GM10248 (cell line): ENCODE results near the gene SPATA25.

Source experiments
- CTCF ChIA-PET: fragments of 300-600 bp; sonication (Branson Sonifier 250); formaldehyde crosslinking; extraction: SDS; loops from one replicate; lab custom pipeline; 2021; ENCODE audit warnings: antibody characterized with exemption; lab: Yijun Ruan, JAX
- POLR2A ChIA-PET: fragments of 350-650 bp; sonication (Branson Sonifier 250); formaldehyde crosslinking; extraction: SDS; loops from one replicate; lab custom pipeline; 2020; ENCODE audit warnings: antibody characterized with exemption; lab: Yijun Ruan, JAX
- DNase-seq: peaks from one replicate; pipeline ENCODE4 v3.0.0; 2012; ENCODE audit errors: extremely low spot score
- TF ChIP-seq, protein P1 (sequence below): IDR thresholded peaks from 2 replicates; pipeline ENCODE4 v1.5.1; 2012; ENCODE audit warnings: mild to moderate bottlenecking, low read depth; ENCODE audit errors: extremely low read depth, missing control alignments, control extremely low read depth

Gene SPATA25

GRCh38 chr20:45853484-45853883 is 33.9 kb downstream of the SPATA25 start:
- TF ChIP-seq, protein P1, sequence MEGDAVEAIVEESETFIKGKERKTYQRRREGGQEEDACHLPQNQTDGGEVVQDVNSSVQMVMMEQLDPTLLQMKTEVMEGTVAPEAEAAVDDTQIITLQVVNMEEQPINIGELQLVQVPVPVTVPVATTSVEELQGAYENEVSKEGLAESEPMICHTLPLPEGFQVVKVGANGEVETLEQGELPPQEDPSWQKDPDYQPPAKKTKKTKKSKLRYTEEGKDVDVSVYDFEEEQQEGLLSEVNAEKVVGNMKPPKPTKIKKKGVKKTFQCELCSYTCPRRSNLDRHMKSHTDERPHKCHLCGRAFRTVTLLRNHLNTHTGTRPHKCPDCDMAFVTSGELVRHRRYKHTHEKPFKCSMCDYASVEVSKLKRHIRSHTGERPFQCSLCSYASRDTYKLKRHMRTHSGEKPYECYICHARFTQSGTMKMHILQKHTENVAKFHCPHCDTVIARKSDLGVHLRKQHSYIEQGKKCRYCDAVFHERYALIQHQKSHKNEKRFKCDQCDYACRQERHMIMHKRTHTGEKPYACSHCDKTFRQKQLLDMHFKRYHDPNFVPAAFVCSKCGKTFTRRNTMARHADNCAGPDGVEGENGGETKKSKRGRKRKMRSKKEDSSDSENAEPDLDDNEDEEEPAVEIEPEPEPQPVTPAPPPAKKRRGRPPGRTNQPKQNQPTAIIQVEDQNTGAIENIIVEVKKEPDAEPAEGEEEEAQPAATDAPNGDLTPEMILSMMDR, result no peak
- ChIA-PET CTCF (interaction anchor here (1.4 to 1.6 kb wide), 2 partner anchors 12 to 36 kb away, joined by 4 read pairs; no protein-coding TSS in a partner anchor), POLR2A (no interaction called here)
- no peak for DNase-seq

DNA sequence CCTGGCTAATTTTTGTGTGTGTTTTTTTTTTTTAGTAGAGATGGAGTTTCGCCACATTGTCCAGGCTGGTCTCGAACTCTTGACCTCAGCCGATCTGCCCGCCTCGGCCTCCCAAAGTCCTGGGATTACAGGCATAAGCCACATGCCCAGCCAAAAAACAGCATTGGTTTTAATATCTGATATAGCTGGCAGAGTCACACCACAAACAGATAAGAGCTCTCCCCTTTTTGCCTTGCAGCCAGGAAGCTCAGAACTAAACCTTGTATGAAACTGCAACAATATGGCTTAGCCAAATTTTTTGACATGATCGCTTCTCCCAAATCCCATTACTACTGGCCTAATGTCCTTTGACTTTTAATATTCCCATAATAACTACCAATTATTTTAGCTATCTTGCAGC is 35.1 kb downstream of the SPATA25 start:
- CTCF ChIA-PET, result interaction anchor here (0.7 to 1.6 kb wide), 6 partner anchors 11 to 117 kb away, joined by 3 to 4 read pairs (median 4); partner anchors contain the start of genes CTSA, NEURL2, SNX21 and ZSWIM1

DNA sequence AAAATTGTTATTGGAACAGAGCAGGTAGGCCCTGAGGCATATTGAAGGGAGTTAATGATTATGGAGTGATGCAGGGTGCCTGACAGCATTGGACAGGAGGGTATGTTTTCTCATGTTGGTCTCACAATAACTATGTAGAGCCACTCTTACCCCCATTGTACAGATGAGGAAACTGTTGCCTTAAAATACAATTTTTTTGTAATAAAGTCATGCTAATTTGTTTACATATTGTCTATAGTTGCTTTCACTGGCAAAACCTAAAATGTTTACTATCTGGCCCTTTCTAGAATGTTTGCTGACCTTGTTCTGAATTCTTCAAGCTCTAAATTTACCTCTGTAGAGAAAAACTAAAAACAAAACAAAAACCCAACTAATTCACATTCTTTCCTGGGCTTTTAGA is 35.9 kb downstream of the SPATA25 start:
- DNase-seq, result no peak
- ChIA-PET CTCF (interaction anchor here (1.4 to 1.5 kb wide), 2 partner anchors 10 to 17 kb away, joined by 4 read pairs; partner anchors contain the start of gene SNX21), POLR2A (interaction anchor here (0.7 to 0.8 kb wide), 2 partner anchors 9 to 20 kb away, joined by 3 read pairs; no protein-coding TSS in a partner anchor)
- TF ChIP-seq, protein P1, result no peak

More for the DNA sequence above, 35.1 kb downstream of the SPATA25 start:
- POLR2A ChIA-PET, result no interaction called here
- DNase-seq, result no peak
- TF ChIP-seq, protein P1, result no peak

GRCh38 chr20:45850926-45851325 is 36.5 kb downstream of the SPATA25 start:
- CTCF ChIA-PET, result interaction anchor here (1.4 kb wide), 1 partner anchor 9 kb away, joined by 4 read pairs; no protein-coding TSS in a partner anchor
- POLR2A ChIA-PET, result interaction anchor here (0.8 kb wide), 1 partner anchor 9 kb away, joined by 3 read pairs; no protein-coding TSS in a partner anchor
- TF ChIP-seq, protein P1, result no peak

GRCh38 chr20:45850238-45850637 is 37.2 kb downstream of the SPATA25 start:
- DNase-seq, result no peak
- CTCF ChIA-PET, result interaction anchor here (1.4 kb wide), 1 partner anchor 9 kb away, joined by 4 read pairs; no protein-coding TSS in a partner anchor
- TF ChIP-seq, protein P1, result no peak
- POLR2A ChIA-PET, result no interaction called here

More at GRCh38 chr20:45850926-45851325, 36.5 kb downstream of the SPATA25 start:
- DNase-seq, result no peak

DNA sequence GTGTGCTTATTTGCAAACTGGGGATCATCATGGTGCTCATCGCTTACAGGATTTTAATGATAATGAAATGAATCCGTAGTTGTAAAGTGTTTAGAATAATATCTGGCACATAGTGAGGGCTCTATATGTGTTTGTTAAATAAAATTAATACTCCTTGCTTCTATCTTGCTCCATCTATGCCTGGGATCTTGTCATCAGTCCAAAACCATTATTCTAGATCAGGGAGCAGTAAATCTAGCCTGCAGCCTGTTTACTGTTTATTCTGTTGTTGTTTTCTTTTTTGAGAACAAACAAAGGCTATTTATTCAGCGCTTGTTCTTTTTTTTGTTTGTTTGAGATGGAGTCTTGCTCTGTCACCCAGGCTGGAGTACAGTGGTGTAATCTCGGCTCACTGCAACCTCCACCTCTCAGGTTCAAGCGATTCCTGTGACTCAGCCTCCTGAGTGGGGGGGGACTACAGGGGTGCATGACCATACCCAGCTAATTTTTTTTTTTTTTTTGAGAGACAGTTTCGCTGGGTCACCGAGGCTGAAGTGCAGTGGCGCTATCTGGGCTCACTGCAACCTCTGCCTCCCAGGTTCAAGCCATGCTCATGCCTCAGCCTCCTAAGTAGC is 38.3 kb downstream of the SPATA25 start:
- ChIA-PET POLR2A (no interaction called here), CTCF (no interaction called here)

More for the DNA sequence above, 38.3 kb downstream of the SPATA25 start:
- no peak for DNase-seq
- TF ChIP-seq, protein P1, result no peak
